Measurements from ENCODE around the gene EXOC4.

DNA sequence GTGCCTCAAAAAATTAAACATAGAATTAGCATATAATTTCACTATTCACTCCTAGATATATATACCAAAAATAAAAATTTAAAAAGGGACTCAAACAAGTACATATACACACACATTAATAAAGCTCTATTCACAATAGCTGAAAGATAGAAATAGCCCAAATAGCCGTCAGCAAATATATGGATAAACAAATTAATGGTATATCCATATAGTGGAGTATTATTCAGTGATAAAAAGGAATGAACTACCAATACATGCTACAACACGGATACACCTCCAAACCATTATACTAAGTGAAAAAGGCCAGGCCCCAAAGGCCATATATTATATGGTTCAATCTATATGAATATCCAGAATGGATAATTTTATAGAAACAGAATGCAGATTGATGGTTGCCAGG is 459.7 kb downstream of the EXOC4 start:
- TF ChIP-seq, protein P1, sequence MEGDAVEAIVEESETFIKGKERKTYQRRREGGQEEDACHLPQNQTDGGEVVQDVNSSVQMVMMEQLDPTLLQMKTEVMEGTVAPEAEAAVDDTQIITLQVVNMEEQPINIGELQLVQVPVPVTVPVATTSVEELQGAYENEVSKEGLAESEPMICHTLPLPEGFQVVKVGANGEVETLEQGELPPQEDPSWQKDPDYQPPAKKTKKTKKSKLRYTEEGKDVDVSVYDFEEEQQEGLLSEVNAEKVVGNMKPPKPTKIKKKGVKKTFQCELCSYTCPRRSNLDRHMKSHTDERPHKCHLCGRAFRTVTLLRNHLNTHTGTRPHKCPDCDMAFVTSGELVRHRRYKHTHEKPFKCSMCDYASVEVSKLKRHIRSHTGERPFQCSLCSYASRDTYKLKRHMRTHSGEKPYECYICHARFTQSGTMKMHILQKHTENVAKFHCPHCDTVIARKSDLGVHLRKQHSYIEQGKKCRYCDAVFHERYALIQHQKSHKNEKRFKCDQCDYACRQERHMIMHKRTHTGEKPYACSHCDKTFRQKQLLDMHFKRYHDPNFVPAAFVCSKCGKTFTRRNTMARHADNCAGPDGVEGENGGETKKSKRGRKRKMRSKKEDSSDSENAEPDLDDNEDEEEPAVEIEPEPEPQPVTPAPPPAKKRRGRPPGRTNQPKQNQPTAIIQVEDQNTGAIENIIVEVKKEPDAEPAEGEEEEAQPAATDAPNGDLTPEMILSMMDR (conservative IDR thresholded peaks at IDR 0.05 in 1 of 2, IDR thresholded peaks at IDR 0.05 in 1 of 2; ENCODE audit: low read depth in 1 of 2, low read length in 2 of 2), result no peak
- TF ChIP-seq EZH2 (IDR thresholded peaks at IDR 0.05; ENCODE audit: low read length, missing control alignments), result no peak

All from fibroblast of lung (primary cell).